HG02588 (cell line): ENCODE measurements around the gene DDIAS.
"Not testable (repeated sequence)": the region's sequence is repeated elsewhere in the genome, so short reads cannot be mapped to it uniquely, and the experiment has no call there.

Experiments
- ATAC-seq: cut with Tn5 transposase; IDR thresholded peaks from one replicate; pipeline ENCODE4 v1.9.1; 2021; ENCODE audit warnings: mild to moderate bottlenecking, moderate library complexity; ENCODE audit not compliant: unreplicated experiment

The DDIAS gene

GRCh38 chr11:82889133-82890001, 12.2 kb upstream of the DDIAS start:
- ATAC-seq, result no peak

GRCh38 chr11:82890002-82890341, 11.6 kb upstream of the DDIAS start:
- ATAC-seq, result no peak

DNA sequence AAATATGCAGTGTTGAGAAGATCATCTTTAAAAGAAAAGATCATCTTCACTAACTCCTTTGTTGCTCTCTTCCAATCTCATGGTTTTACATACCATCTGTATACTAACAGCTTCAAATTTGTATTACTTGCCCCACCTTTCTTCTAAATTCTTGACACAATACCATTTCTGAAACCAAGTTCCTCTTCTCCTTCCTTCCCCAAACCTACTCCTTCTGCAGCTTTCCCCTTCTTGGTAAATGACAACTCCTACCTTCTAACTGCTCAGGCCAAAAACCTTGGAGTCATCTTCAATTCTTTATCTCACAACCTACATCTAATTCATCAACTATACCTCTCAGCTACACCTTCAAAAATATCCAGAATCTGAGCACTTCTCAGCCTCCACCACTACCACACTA, 10.6 kb upstream of the DDIAS start:
- ATAC-seq, result no peak

- no peak for ATAC-seq
Observed at GRCh38 chr11:82892611-82893169, 8.8 kb upstream of the DDIAS start.

DNA sequence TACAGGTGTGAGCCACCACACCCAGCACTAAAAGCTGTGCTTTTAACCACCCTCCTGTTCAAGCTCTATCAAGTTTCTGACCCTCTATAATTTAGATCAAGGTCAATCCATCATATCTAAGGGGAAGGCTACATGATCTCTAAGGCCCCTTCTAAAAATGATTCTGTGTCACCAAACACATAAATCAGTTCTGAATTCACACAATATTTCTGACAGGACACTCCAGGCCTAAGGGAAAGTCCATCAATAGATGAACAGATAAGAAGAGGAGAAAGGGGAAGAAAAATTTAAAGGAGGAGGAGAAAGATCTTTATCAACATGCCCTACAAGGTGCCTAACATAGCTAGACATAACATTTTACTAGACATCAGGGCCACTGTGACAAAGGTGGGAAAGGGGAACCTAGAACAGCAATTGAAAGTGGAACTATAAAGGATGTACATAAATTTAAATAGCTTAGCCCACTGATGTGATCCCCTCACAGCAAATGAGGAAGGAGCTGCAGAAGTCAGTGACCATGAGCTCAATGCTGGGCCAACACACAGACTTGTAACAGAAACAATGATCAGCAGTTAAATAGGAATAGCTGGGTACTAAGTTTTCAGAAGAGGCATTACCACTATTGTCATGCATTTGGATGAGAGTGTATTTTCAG, 6.0 kb upstream of the DDIAS start:
- ATAC-seq, result no peak

- ATAC-seq, result no peak
Observed at GRCh38 chr11:82896183-82896582, 5.4 kb upstream of the DDIAS start.

GRCh38 chr11:82898241-82898640, 3.3 kb upstream of the DDIAS start:
- no peak for ATAC-seq

- no peak for ATAC-seq
Observed at GRCh38 chr11:82899186-82899820, 2.2 kb upstream of the DDIAS start.

- no peak for ATAC-seq
Observed at GRCh38 chr11:82899957-82900276, 1.6 kb upstream of the DDIAS start.

DNA sequence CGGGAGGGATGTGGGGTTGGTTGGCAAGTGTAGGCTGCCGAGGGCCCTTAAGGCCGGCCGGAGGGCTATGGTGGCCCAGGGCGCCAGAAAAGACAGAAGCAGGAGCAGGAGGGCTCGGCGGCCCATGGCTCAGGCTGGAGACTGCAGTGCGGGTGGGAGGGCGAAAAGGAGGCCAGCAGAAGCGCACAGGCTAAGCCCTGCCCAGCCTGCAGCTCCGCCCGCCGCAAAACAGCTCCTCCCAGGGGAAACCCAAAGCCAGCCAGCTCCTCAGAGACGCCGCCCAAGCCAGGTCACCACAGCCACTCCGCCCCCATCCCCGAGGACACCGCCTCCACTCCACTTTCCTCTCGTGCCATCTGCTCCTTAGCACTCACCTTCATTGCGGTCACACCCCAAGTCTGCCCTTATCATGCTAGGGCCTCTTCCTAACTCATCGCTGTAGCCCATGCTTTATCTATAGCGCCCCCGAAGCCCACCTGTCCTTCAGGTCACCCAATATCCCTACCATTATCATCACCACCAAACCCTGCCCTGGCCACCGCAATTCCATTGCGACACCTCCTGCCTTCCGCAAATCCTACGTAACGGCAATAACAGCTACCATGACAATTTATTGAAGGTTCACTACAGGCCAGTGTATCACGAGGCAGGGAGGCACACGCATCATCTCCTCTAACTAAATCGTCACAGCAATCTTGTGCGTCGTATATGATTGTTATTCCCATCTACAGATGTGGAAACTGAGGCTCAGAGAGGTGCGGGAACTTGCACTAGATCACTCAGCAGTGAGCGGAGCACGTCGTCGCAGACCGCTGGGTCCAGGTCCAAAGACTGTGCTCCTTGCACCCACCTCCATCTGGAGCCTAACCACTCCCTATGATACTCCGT, 1.0 kb upstream of the DDIAS start, which contains the start of gene PRCP:
TSS of gene PRCP (minus strand) at position 154 of the 888 bp plus-strand sequence. CDS start at position 126, 28 bp downstream.
- peak; percentile 83 for ATAC-seq

DNA sequence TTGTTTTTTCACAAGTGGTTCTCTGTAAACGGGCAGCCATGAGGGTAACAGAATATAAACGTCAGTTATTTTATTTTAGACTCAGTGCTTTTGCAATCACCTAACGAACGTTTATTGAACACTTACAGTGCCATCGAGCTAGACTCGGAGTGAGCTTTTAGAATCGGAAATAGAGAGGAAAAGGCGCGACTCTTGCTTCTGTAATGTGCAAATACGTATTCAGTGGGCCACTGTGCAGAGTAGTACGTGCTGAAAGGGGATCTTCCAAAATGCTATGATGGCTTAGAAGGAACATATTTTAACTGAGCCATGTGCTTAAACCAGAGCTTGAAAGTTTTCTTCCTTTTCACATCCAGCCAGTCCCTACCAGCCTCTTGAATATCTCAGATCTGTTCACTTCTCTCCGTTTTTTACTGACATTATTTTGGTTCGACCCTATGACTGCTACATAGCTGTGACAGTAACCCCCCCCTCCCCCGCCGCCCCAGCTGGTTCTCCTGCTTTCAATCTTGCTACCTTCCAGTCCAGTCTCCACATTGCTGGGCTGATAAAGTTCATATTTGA, 468 bp downstream of the DDIAS start:
- ATAC-seq, result no peak

GRCh38 chr11:82902880-82903279, 1.3 kb downstream of the DDIAS start:
- no peak for ATAC-seq

DNA sequence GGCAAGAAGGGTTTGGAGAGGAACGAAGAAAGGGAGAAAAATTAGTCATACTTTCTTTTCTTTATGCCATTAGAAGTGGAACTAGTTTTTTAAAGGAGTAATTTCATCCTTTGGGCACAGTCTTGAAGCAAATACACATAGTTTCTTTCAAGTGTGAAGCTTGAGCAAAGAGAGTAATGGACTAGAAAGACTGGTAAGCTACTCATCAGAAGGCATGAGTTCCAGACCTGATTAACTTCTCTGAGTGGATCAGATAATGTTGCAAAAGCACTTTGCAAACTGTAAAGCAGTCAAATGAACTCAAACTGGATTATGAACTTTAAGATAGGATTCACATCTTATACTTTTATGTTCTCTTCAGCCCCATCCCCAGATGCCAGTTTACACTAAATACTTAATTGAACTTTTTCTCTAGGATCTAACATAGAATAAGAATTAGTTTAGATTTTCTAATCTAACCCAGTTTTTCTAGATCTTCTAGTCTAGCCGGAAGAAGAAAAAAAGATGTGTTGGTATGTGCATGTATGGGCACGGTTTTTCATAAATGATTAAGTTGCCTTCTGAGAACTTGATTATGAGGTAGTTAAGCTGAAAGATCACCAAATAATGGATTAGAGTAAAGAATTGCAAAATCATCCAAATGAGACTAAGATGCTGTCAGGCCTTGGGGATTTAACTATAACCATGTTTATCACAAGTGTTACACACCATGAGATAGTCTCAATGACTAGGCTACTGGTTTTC, 2.5 kb downstream of the DDIAS start:
- no peak for ATAC-seq

DNA sequence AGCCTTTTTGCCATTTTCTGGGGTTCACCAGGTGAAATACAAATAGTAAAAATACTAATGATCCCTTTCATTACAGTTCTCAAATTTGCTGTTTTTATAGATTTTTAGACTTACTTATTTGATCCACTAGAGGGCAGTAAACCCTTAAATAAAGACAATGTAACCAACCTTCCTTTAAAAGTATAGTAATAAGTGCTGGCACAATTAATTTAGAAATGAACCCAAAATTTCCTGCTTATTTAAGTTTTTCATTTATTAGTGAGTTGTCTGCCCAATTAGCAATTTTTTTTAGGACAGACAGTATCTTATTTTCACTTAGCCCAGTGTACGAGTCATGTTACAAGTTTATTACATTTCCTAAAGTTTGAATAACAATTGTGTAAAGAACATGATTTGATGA, 4.7 kb downstream of the DDIAS start:
- ATAC-seq, result no peak

- ATAC-seq, result no peak
Observed at GRCh38 chr11:82906931-82907330, 5.4 kb downstream of the DDIAS start.

- ATAC-seq, result no peak
Observed at GRCh38 chr11:82907371-82907770, 5.8 kb downstream of the DDIAS start.

DNA sequence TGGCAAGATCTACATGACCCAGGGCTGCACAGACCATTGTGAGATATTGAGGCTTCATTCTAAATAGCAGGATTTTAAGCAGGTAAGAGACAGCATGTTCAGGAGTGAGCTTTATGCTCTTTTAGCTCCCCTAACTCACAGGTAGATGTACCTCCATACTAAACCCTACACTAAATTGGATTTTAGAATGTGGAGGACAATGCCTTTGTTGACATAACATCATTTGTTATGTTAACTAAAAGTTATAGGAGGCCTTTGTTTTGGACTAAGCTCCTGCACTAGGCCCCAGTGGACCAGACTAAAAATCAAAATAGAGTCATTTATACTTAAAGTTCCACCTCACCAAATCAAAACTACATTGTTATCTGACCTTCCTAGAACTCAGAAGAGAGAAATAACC, 6.8 kb downstream of the DDIAS start:
- no peak for ATAC-seq

- no peak for ATAC-seq
Observed at GRCh38 chr11:82909015-82909640, 7.6 kb downstream of the DDIAS start.

DNA sequence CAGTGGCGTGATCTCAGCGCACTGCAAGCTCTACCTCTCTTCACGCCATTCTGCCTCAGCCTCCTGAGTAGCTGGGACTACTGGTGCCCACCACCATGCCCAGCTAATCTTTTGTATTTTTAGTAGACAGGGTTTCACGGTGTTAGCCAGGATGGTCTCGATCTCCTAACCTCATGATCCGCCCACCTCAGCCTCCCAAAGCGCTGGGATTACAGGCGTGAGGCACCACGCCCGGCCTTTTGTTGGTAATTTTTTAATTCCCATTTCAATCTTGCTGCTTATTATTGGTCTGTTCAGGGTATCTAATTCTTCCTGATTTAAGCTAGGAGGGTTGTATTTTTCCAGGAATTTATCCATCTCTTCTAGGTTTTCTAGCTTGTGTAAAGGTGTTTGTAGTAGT, 18.2 kb downstream of the DDIAS start:
- ATAC-seq, result not testable (repeated sequence)
